Measurements from ENCODE around the gene GOLGA8S. TPM values are rescaled to one million over a fixed set of nuclear protein-coding genes. Genes with fewer than 3 reads are reported as not detected.

GOLGA8S gene
- total and polyA plus RNA-seq, 2 experiments from 2014 or later = 0.05 TPM; not detected in 1

GRCh38 chr15:23385886-23386430 is 31.4 kb downstream of the GOLGA8S start:
- Histone ChIP-seq H2AFZ (no peak overlapping the region), H3K27ac (ENCODE audit: low read depth) (no peak overlapping the region), H3K36me3 (ENCODE audit: insufficient read depth) (no peaks in the 10 kb centered on the region), H3K4me1 (ENCODE audit: insufficient read depth) (no peaks in the 10 kb centered on the region), H3K27me3 (ENCODE audit: insufficient read depth) (no peaks in the 10 kb centered on the region), H3F3A (replicated peaks; ENCODE audit: low read depth) (no peaks in the 10 kb centered on the region), H4K20me1 (replicated peaks; ENCODE audit: insufficient read depth) (no peaks in the 10 kb centered on the region), H3K9me2 (ENCODE audit: insufficient read depth) (no peaks in the 10 kb centered on the region), H3K4me3 (no peak overlapping the region), H3K4me2 (no peak overlapping the region), H3K79me2 (replicated peaks; ENCODE audit: insufficient read depth) (no peaks in the 10 kb centered on the region)
- H3K36me3 Mint-ChIP-seq (ENCODE audit: low read depth) = peaks cover 3% of the 10 kb centered on the region; the same call in 1 of the 3 replicates
- TF ChIP-seq REST (IDR thresholded peaks at IDR 0.05; ENCODE audit: unreplicated experiment) = no peak
- no peak for TF ChIP-seq CTCF (conservative IDR thresholded peaks at IDR 0.05; ENCODE audit: low read depth in 2 of 2)
- no peak for TF ChIP-seq JUNB (IDR thresholded peaks at IDR 0.05; ENCODE audit: unreplicated experiment)
- no peak for TF ChIP-seq EZH2phosphoT487 (IDR thresholded peaks at IDR 0.05; ENCODE audit: unreplicated experiment)
- 0 out of 3 replicates have a peak, but pooled peaks cover 2% of the 10 kb centered on the region for H3K4me1 Mint-ChIP-seq
- H3K27ac Mint-ChIP-seq = no peak overlapping the region
- H3K9me3 Mint-ChIP-seq = peaks cover 36% of the 10 kb centered on the region
- peaks cover 4% of the 10 kb centered on the region for H3K27me3 Mint-ChIP-seq (ENCODE audit: insufficient read depth, low read depth, poor library complexity)
- no peak overlapping the region for H3K4me3 Mint-ChIP-seq
- DNase-seq (ENCODE audit: low spot score) (no peak), ATAC-seq (no peak)

GRCh38 chr15:23387621-23388190 is 33.2 kb downstream of the GOLGA8S start:
- Mint-ChIP-seq H3K9me3 (peaks cover 34% of the 10 kb centered on the region), H3K4me1 (0 out of 3 replicates have a peak, but pooled peaks cover 2% of the 10 kb centered on the region), H3K4me3 (no peak overlapping the region), H3K27ac (peak overlapping the region; percentile 31; the same call in 1 of the 2 replicates), H3K27me3 (ENCODE audit: insufficient read depth, low read depth, poor library complexity) (peaks cover 2% of the 10 kb centered on the region), H3K36me3 (ENCODE audit: low read depth) (peaks cover 3% of the 10 kb centered on the region; the same call in 1 of the 3 replicates)
- Histone ChIP-seq H3K9me2 (ENCODE audit: insufficient read depth) (no peaks in the 10 kb centered on the region), H3F3A (replicated peaks; ENCODE audit: low read depth) (no peaks in the 10 kb centered on the region), H4K20me1 (replicated peaks; ENCODE audit: insufficient read depth) (no peaks in the 10 kb centered on the region), H3K27ac (ENCODE audit: low read depth) (no peak overlapping the region), H3K4me1 (ENCODE audit: insufficient read depth) (no peaks in the 10 kb centered on the region), H3K36me3 (ENCODE audit: insufficient read depth) (no peaks in the 10 kb centered on the region), H2AFZ (no peak overlapping the region), H3K27me3 (ENCODE audit: insufficient read depth) (no peaks in the 10 kb centered on the region), H3K4me3 (no peak overlapping the region), H3K4me2 (no peak overlapping the region), H3K79me2 (replicated peaks; ENCODE audit: insufficient read depth) (no peaks in the 10 kb centered on the region)
- DNase-seq (ENCODE audit: low spot score) = no peak
- no peak for ATAC-seq
- TF ChIP-seq ETS1 (IDR thresholded peaks at IDR 0.05) = no peak
- TF ChIP-seq EZH2phosphoT487 (IDR thresholded peaks at IDR 0.05; ENCODE audit: unreplicated experiment) = no peak
- no peak for TF ChIP-seq ZNF114 (CRISPR knock-in tag; IDR thresholded peaks at IDR 0.05)
- TF ChIP-seq NANOG (IDR thresholded peaks at IDR 0.05; ENCODE audit: borderline replicate concordance) = no peak
- no peak for TF ChIP-seq REST (IDR thresholded peaks at IDR 0.05; ENCODE audit: unreplicated experiment)
